ENCODE results near the gene PLEKHN1.
"Not testable (repeated sequence)": the region's sequence is repeated elsewhere in the genome, so short reads cannot be mapped to it uniquely, and the experiment has no call there.

The PLEKHN1 gene

GRCh38 chr1:983798-984475, 17.7 kb downstream of the PLEKHN1 start:
- CTCF ChIA-PET = interaction anchor here (0.7 to 4.2 kb wide), 9 partner anchors 8 to 274 kb away, joined by 3 to 22 read pairs (median 3); no protein-coding TSS in a partner anchor
- peak; percentile 78 for DNase-seq (ENCODE audit: extremely low spot score)
- POLR2A ChIA-PET = interaction anchor here (0.5 to 1.3 kb wide), 5 partner anchors 11 to 43 kb away, joined by 3 to 5 read pairs (median 3); partner anchors contain the start of genes HES4 and NOC2L
- TF ChIP-seq CTBP1 (IDR thresholded peaks at IDR 0.05; ENCODE audit: borderline replicate concordance) (no peak), BHLHE40 (IDR thresholded peaks at IDR 0.05; ENCODE audit: borderline replicate concordance) (no peak), LEF1 (IDR thresholded peaks at IDR 0.05; ENCODE audit: borderline replicate concordance) (no peak), FOXK2 (IDR thresholded peaks at IDR 0.05) (no peak), ZNF384 (IDR thresholded peaks at IDR 0.05) (no peak), SP1 (IDR thresholded peaks at IDR 0.05) (no peak), HDGF (IDR thresholded peaks at IDR 0.05; ENCODE audit: borderline replicate concordance) (no peak), FOXA1 (IDR thresholded peaks at IDR 0.05) (no peak), ARNT (IDR thresholded peaks at IDR 0.05) (no peak), PKNOX1 (IDR thresholded peaks at IDR 0.05) (no peak), ELF4 (IDR thresholded peaks at IDR 0.05) (no peak), SUZ12 (IDR thresholded peaks at IDR 0.05) (no peak), FOXM1 (IDR thresholded peaks at IDR 0.05; ENCODE audit: borderline replicate concordance) (no peak), L3MBTL2 (conservative IDR thresholded peaks at IDR 0.05) (no peak), NFRKB (IDR thresholded peaks at IDR 0.05) (no peak), TARDBP (IDR thresholded peaks at IDR 0.05) (no peak)

GRCh38 chr1:984476-984814, 18.2 kb downstream of the PLEKHN1 start:
- no peak for DNase-seq (ENCODE audit: extremely low spot score)
- TF ChIP-seq L3MBTL2 (conservative IDR thresholded peaks at IDR 0.05) (no peak), TARDBP (IDR thresholded peaks at IDR 0.05) (no peak), SP1 (IDR thresholded peaks at IDR 0.05) (no peak), FOXK2 (IDR thresholded peaks at IDR 0.05) (no peak), PKNOX1 (IDR thresholded peaks at IDR 0.05) (no peak), ARNT (IDR thresholded peaks at IDR 0.05) (no peak), BHLHE40 (IDR thresholded peaks at IDR 0.05; ENCODE audit: borderline replicate concordance) (no peak), HDGF (IDR thresholded peaks at IDR 0.05; ENCODE audit: borderline replicate concordance) (no peak), ELF4 (IDR thresholded peaks at IDR 0.05) (no peak), NFRKB (IDR thresholded peaks at IDR 0.05) (no peak), FOXM1 (IDR thresholded peaks at IDR 0.05; ENCODE audit: borderline replicate concordance) (no peak), SUZ12 (IDR thresholded peaks at IDR 0.05) (no peak), ZNF384 (IDR thresholded peaks at IDR 0.05) (no peak), CTBP1 (IDR thresholded peaks at IDR 0.05; ENCODE audit: borderline replicate concordance) (no peak), LEF1 (IDR thresholded peaks at IDR 0.05; ENCODE audit: borderline replicate concordance) (no peak), FOXA1 (IDR thresholded peaks at IDR 0.05) (no peak)
- ChIA-PET POLR2A (interaction anchor here (1.3 kb wide), 1 partner anchor 25 kb away, joined by 3 read pairs; the partner anchor contains the start of gene NOC2L), CTCF (interaction anchor here (0.5 to 4.2 kb wide), 9 partner anchors 8 to 274 kb away, joined by 3 to 22 read pairs (median 3); no protein-coding TSS in a partner anchor)

- ChIA-PET CTCF (interaction anchor here (0.9 to 4.2 kb wide), 6 partner anchors 8 to 273 kb away, joined by 3 to 22 read pairs (median 4); no protein-coding TSS in a partner anchor), POLR2A (no interaction called here)
- no peak for DNase-seq (ENCODE audit: extremely low spot score)
- TF ChIP-seq ZNF384 (IDR thresholded peaks at IDR 0.05) (no peak), FOXK2 (IDR thresholded peaks at IDR 0.05) (no peak), SUZ12 (IDR thresholded peaks at IDR 0.05) (no peak), TARDBP (IDR thresholded peaks at IDR 0.05) (no peak), SP1 (IDR thresholded peaks at IDR 0.05) (no peak), HDGF (IDR thresholded peaks at IDR 0.05; ENCODE audit: borderline replicate concordance) (no peak), NFRKB (IDR thresholded peaks at IDR 0.05) (no peak), BHLHE40 (IDR thresholded peaks at IDR 0.05; ENCODE audit: borderline replicate concordance) (no peak), CTBP1 (IDR thresholded peaks at IDR 0.05; ENCODE audit: borderline replicate concordance) (no peak), L3MBTL2 (conservative IDR thresholded peaks at IDR 0.05) (no peak), LEF1 (IDR thresholded peaks at IDR 0.05; ENCODE audit: borderline replicate concordance) (no peak), ELF4 (IDR thresholded peaks at IDR 0.05) (no peak), ARNT (IDR thresholded peaks at IDR 0.05) (no peak), FOXA1 (IDR thresholded peaks at IDR 0.05) (no peak)
These were observed 18.8 kb downstream of the PLEKHN1 start for GRCh38 chr1:985126-985525.

GRCh38 chr1:988061-988460, 21.8 kb downstream of the PLEKHN1 start:
- POLR2A ChIA-PET = interaction anchor here (1.2 kb wide), 1 partner anchor 11 kb away, joined by 3 read pairs; no protein-coding TSS in a partner anchor
- CTCF ChIA-PET = not testable (repeated sequence)

GRCh38 chr1:991275-991674, 25.0 kb downstream of the PLEKHN1 start:
- DNase-seq (ENCODE audit: extremely low spot score); CTCF ChIA-PET; POLR2A ChIA-PET: not testable (repeated sequence)

More at GRCh38 chr1:988061-988460, 21.8 kb downstream of the PLEKHN1 start:
- DNase-seq (ENCODE audit: extremely low spot score) = not testable (repeated sequence)

GRCh38 chr1:991895-992294, 25.6 kb downstream of the PLEKHN1 start:
- no peak for TF ChIP-seq SP1 (IDR thresholded peaks at IDR 0.05)
- no peak for TF ChIP-seq ZNF384 (IDR thresholded peaks at IDR 0.05)
- no peak for TF ChIP-seq HDGF (IDR thresholded peaks at IDR 0.05; ENCODE audit: borderline replicate concordance)
- no peak for TF ChIP-seq NFRKB (IDR thresholded peaks at IDR 0.05)
- TF ChIP-seq FOXK2 (IDR thresholded peaks at IDR 0.05) = no peak
- TF ChIP-seq ELF4 (IDR thresholded peaks at IDR 0.05) = no peak
- TF ChIP-seq CTBP1 (IDR thresholded peaks at IDR 0.05; ENCODE audit: borderline replicate concordance) = no peak
- TF ChIP-seq L3MBTL2 (conservative IDR thresholded peaks at IDR 0.05) = no peak
- no peak for TF ChIP-seq SUZ12 (IDR thresholded peaks at IDR 0.05)
- no peak for TF ChIP-seq BHLHE40 (IDR thresholded peaks at IDR 0.05; ENCODE audit: borderline replicate concordance)
- ChIA-PET CTCF (interaction anchor here (1.4 kb wide), 1 partner anchor 9 kb away, joined by 3 read pairs; no protein-coding TSS in a partner anchor), POLR2A (no interaction called here)
- DNase-seq (ENCODE audit: extremely low spot score) = no peak

All from HEK293T (cell line).